GM19452 (cell line): ENCODE results near the gene AUTS2.

Source experiments
- ATAC-seq: cut with Tn5 transposase; IDR thresholded peaks from one replicate; pipeline ENCODE4 v1.9.1; 2021; ENCODE audit not compliant: unreplicated experiment

AUTS2 gene

GRCh38 chr7:70599446-70600190 is 1001.3 kb downstream of the AUTS2 start:
- no peak for ATAC-seq

- ATAC-seq: no peak
Measured at GRCh38 chr7:70600993-70601392, 1002.7 kb downstream of the AUTS2 start.

- ATAC-seq: no peak
Measured at GRCh38 chr7:70602117-70602516, 1003.8 kb downstream of the AUTS2 start.

- no peak for ATAC-seq
Measured at GRCh38 chr7:70607281-70607680, 1009.0 kb downstream of the AUTS2 start.

- no peak for ATAC-seq
Measured at GRCh38 chr7:70607759-70608158, 1009.5 kb downstream of the AUTS2 start.

- no peak for ATAC-seq
Measured at GRCh38 chr7:70608229-70608628, 1010.0 kb downstream of the AUTS2 start.

- ATAC-seq: no peak
Measured at GRCh38 chr7:70612811-70613210, 1014.5 kb downstream of the AUTS2 start.

- ATAC-seq: no peak
Measured at GRCh38 chr7:70614237-70615045, 1016.2 kb downstream of the AUTS2 start.

GRCh38 chr7:70615066-70615606 is 1016.9 kb downstream of the AUTS2 start:
- ATAC-seq: no peak

GRCh38 chr7:70616211-70616610 is 1017.9 kb downstream of the AUTS2 start:
- ATAC-seq: no peak

- ATAC-seq: no peak
Measured at GRCh38 chr7:70616821-70617220, 1018.5 kb downstream of the AUTS2 start.

- ATAC-seq: no peak
Measured at GRCh38 chr7:70618020-70618551, 1019.8 kb downstream of the AUTS2 start.

GRCh38 chr7:70619130-70619529 is 1020.9 kb downstream of the AUTS2 start:
- no peak for ATAC-seq

- ATAC-seq: no peak
Measured at GRCh38 chr7:70619659-70620058, 1021.4 kb downstream of the AUTS2 start.

GRCh38 chr7:70620333-70621055 is 1022.2 kb downstream of the AUTS2 start:
- ATAC-seq: no peak

GRCh38 chr7:70621954-70622600 is 1023.8 kb downstream of the AUTS2 start:
- no peak for ATAC-seq

GRCh38 chr7:70622936-70623335 is 1024.7 kb downstream of the AUTS2 start:
- ATAC-seq: no peak

GRCh38 chr7:70624500-70625103 is 1026.3 kb downstream of the AUTS2 start:
- ATAC-seq: no peak

- ATAC-seq: no peak
Measured at GRCh38 chr7:70627461-70627860, 1029.2 kb downstream of the AUTS2 start.

GRCh38 chr7:70630440-70630817 is 1032.2 kb downstream of the AUTS2 start:
- no peak for ATAC-seq
